Naive B cell (primary cell): ENCODE measurements around the gene POGK. TPM values are rescaled to one million over a fixed set of nuclear protein-coding genes. Genes with fewer than 3 reads are reported as not detected.
"Not testable (repeated sequence)": the region's sequence is repeated elsewhere in the genome, so short reads cannot be mapped to it uniquely, and the experiment has no call there.

Experiments
- ATAC-seq, 2 donors: fragments of 150-1000 bp; cut with Tn5 transposase; 2 replicates each; pipeline ENCODE4 v1.10.0; 2021; ENCODE audit warnings: low read depth in 2 of 2, mild to moderate bottlenecking in 2 of 2, moderate library complexity in 2 of 2
- DNase-seq: peaks from one replicate; pipeline ENCODE4 v3.0.0; 2022
- H3K27ac Mint-ChIP-seq, 6 donors: one replicate each; pipeline ENCODE4 v1.8.0; 2020 to 2022; ENCODE audit warnings: mild to moderate bottlenecking in 6 of 6, mixed read lengths in 6 of 6, moderate library complexity in 5 of 6, inconsistent platforms in 2 of 6
- H3K27me3 Mint-ChIP-seq, 3 donors: one replicate each; pipeline ENCODE4 v1.8.0; 2021 to 2022; ENCODE audit warnings: mixed read lengths in 3 of 3, mild to moderate bottlenecking in 1 of 3
- H3K36me3 Mint-ChIP-seq, 2 donors: one replicate each; pipeline ENCODE4 v1.8.0; 2020 to 2022; ENCODE audit warnings: mixed read lengths in 2 of 2, inconsistent platforms in 1 of 2, mild to moderate bottlenecking in 1 of 2
- H3K4me1 Mint-ChIP-seq, 3 donors: one replicate each; pipeline ENCODE4 v1.8.0; 2020 to 2022; ENCODE audit warnings: mixed read lengths in 3 of 3, inconsistent platforms in 1 of 3, mild to moderate bottlenecking in 1 of 3, moderate library complexity in 1 of 3
- H3K4me3 Mint-ChIP-seq, 8 donors: one replicate each; pipeline ENCODE4 v1.8.0; 2020 to 2022; ENCODE audit warnings: mild to moderate bottlenecking in 8 of 8, mixed read lengths in 8 of 8, moderate library complexity in 8 of 8, inconsistent platforms in 2 of 8
- H3K9me3 Mint-ChIP-seq, 7 donors: one replicate each; pipeline ENCODE4 v1.8.0; 2020 to 2022; ENCODE audit warnings: mixed read lengths in 7 of 7, mild to moderate bottlenecking in 5 of 7, inconsistent platforms in 2 of 7, moderate library complexity in 1 of 7
- polyA plus RNA-seq, 6 donors: library from polyadenylated mRNA; unstranded; fragments of 300-500 nt; fragmentation: Illumina TruSeq; gene quantifications; one replicate each; pipeline ENCODE4 v1.2.3, GENCODE V29; 2021; ENCODE audit warnings: low read depth in 6 of 6

POGK gene, protein sequence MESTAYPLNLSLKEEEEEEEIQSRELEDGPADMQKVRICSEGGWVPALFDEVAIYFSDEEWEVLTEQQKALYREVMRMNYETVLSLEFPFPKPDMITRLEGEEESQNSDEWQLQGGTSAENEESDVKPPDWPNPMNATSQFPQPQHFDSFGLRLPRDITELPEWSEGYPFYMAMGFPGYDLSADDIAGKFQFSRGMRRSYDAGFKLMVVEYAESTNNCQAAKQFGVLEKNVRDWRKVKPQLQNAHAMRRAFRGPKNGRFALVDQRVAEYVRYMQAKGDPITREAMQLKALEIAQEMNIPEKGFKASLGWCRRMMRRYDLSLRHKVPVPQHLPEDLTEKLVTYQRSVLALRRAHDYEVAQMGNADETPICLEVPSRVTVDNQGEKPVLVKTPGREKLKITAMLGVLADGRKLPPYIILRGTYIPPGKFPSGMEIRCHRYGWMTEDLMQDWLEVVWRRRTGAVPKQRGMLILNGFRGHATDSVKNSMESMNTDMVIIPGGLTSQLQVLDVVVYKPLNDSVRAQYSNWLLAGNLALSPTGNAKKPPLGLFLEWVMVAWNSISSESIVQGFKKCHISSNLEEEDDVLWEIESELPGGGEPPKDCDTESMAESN
- polyA plus RNA-seq: 10 to 100 TPM in 5 of 6 donors, 1 to 10 TPM in 1; 9.2 to 24.1 (median 16.1) TPM

DNA sequence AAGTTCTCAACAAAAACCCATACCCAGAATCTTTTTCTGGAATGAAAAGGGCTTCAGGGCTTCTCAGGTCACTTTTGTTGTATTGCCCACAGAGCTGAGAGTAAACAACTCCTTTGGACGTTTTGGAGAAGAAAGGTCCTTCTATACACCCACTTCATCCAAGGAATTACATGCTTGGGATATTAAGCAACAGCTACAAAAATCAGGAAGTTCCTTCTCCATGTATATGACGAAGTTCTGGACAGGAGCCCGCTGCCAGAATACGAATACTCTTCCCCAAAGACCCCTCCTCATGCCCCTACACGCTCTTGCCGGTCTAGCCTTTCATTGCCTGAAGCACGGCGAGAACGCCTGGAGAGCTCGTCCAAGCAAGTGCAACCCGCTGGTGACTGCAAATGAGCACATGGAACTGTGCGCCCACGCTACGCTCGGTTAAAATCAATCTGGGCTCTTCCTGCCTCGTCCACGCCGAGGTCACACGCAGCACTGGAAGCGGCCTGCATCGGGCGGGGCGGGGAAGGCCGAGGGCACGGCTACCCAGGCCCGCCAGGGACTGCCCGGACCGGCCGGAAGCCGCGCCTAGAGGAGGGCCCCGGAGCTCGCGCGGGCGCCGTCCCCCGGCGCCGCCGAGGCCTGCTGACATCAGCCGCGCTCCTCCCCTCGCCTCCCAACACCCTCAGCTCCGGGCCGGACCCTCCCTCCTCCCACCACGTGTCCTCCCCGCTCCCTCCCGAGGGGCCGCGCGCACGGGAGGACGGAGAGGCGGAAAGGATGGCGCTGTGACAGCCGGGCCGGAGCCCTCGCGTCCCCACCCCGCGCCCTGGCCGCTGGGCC lies at the start of gene POGK:
Gene POGK (plus strand): TSS at position 710 of the 834 bp plus-strand sequence. CDS start 1,482 bp downstream, outside the sequence.
- Mint-ChIP-seq H3K27me3 (no peaks in the 10 kb centered on the region), H3K4me1 (peaks cover 25 to 29% (median 29%) of the 10 kb centered on the region in 3 donors)
- DNase-seq: peak; percentile 79

DNA sequence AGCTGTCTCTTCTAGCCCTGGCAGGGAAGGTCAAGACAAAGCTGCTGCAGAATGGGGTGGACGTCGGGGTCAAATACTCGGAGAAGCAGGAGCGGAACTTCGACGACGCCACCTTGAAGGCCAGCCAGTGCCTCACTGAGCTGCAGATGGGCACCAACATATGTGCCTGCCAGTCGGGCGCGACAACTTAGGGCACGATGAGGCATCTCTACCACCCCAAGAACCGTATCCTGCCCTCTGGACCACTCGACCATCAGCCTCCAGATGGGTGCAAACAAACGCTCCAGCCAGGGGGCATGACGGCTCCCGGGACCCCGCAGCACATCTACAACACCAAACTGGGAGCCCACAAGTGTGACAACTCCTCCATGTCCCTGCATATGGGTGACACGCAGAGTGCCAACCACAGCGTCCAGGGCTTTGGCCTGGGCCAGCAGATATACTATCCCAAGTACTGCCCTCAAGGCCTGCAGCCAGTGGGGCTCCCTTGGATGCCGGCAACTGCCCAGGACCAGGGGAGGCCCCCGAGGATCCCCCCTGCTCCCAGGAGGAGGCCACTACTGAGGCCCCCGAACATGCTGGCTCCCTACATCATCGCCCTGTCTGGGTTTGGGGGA lies 42.5 kb upstream of the POGK start:
- Mint-ChIP-seq H3K27me3 (peaks cover 23 to 57% (median 24%) of the 10 kb centered on the region in 3 donors), H3K9me3 (peaks cover 0 to 4% (median 2%) of the 10 kb centered on the region in 7 donors), H3K27ac (no peak overlapping the region), H3K36me3 (no peaks in the 10 kb centered on the region), H3K4me1 (no peaks in the 10 kb centered on the region), H3K4me3 (no peak overlapping the region)
- DNase-seq (no peak), ATAC-seq (no peak)

More for the DNA sequence above, at the start of gene POGK:
- Mint-ChIP-seq H3K36me3 (peaks cover 5 to 22% of the 10 kb centered on the region in 2 donors), H3K4me3 (peak within 1 kb of the TSS; percentile 86 to 96 (median 93)), H3K27ac (peak within 1 kb of the TSS; percentile 48 to 95 (median 91)), H3K9me3 (no peaks in the 10 kb centered on the region)
- peak; percentile 86 for ATAC-seq

DNA sequence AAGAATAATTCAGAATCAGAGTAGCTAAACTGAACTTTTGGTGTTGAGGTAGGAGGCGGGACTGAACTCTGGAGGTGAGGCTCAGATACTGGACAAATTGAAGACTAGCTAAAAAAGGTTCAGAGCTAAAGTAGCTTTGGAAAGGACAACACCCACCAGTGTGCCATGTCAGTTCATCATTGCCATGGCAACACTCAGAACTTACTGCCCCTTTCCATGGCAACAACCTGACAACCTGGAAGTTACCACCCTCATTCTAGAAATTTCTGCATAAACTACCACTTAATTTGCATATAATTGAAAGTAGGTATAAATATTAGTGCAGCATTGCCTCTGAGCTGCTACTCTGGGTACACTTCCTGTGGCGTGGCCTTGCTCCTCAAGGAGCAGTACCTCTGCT lies 30.3 kb upstream of the POGK start:
- ATAC-seq (no peak), DNase-seq (no peak)
- Mint-ChIP-seq H3K4me3 (no peak overlapping the region), H3K27ac (peak overlapping the region in 1 of 6 donors; percentile 61), H3K36me3 (no peaks in the 10 kb centered on the region), H3K9me3 (peaks cover 0 to 14% (median 2%) of the 10 kb centered on the region in 7 donors), H3K4me1 (no peaks in the 10 kb centered on the region), H3K27me3 (peaks cover 20 to 35% (median 27%) of the 10 kb centered on the region in 3 donors)

DNA sequence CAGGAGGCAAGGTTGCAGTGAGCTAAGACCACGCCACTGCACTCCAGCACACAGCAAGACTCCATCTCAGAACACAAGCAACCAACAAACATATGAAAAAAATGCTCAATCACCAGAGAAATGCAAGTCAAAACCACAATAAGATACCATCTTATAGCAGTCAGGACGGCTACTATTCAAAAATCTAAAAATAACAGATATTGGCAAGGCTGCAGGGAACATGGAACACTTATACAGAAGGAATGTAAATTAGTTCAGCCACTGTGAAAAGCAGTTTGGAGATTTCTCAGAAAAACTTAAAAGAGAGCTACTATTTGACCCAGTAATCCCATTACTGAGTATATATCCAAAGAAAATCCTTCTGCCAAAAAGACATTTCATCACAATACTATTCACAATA lies 27.6 kb upstream of the POGK start:
- Mint-ChIP-seq H3K9me3 (peaks cover 0 to 20% (median 2%) of the 10 kb centered on the region in 7 donors), H3K27me3 (peaks cover 25 to 55% (median 27%) of the 10 kb centered on the region in 3 donors), H3K4me1 (no peaks in the 10 kb centered on the region), H3K4me3 (no peak overlapping the region), H3K36me3 (no peaks in the 10 kb centered on the region), H3K27ac (no peak overlapping the region)
- ATAC-seq (no peak), DNase-seq (no peak)

DNA sequence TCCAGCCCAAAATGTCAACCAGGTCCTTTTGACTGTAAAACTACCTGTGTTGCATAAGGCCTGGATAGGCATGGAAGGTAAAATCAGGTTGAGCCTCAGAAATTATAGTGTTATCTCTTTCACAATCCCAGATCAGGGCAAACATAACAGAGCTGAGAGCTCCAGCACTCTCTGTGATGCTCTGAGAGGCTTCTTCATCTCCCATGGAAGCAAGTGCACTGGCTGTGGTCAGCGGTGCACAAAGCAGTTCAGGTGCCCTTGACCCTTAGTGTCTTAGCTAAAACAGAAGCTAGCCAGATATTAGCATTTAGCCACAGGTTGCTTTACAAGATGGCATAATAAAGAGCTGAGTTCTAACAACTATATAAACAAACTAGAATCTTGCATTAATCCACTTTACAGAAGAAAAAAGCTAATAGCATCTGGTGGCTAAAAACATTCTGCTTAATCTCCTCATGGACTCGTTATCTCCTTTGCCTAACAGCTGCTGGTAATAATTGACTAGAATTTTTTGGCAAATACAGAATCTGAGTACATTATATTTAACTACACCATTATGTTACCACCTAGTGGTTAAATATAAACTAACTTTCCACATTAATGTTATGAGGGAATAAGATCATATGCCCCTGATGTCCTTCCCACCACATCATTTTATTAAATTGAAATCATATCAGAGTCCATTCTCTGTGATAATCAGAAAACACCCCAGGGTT lies 25.6 kb upstream of the POGK start:
- Mint-ChIP-seq H3K4me3 (no peak overlapping the region), H3K27ac (no peak overlapping the region), H3K4me1 (no peaks in the 10 kb centered on the region), H3K36me3 (peaks cover 0 to 12% of the 10 kb centered on the region in 2 donors), H3K27me3 (peaks cover 34 to 66% (median 35%) of the 10 kb centered on the region in 3 donors), H3K9me3 (peaks cover 0 to 35% (median 5%) of the 10 kb centered on the region in 7 donors)
- DNase-seq (no peak), ATAC-seq (no peak)

DNA sequence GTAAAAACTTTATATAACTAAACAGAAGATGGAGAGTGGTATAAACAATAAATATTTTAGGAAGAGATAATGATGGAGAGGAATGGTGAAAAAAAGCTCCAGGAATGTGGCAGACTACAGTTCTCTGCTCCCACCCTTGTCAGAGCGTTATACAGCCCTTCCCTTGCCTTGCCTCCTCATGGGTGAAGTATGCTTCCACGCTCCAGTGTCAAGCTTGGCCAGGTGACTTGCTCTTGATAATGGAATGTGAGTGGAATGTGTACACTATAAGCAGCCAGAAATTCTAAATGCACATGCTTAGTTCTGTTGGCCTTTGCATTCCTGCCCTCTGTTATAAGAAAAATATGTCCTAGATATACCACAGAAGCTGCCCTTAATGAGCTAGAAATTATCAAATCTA lies 24.7 kb upstream of the POGK start:
- DNase-seq: no peak
- Mint-ChIP-seq H3K4me3 (no peak overlapping the region), H3K27me3 (peaks cover 34 to 68% (median 35%) of the 10 kb centered on the region in 3 donors), H3K4me1 (no peaks in the 10 kb centered on the region), H3K27ac (no peak overlapping the region), H3K36me3 (peaks cover 9 to 13% of the 10 kb centered on the region in 2 donors), H3K9me3 (peaks cover 0 to 45% (median 12%) of the 10 kb centered on the region in 7 donors)
- ATAC-seq: no peak

DNA sequence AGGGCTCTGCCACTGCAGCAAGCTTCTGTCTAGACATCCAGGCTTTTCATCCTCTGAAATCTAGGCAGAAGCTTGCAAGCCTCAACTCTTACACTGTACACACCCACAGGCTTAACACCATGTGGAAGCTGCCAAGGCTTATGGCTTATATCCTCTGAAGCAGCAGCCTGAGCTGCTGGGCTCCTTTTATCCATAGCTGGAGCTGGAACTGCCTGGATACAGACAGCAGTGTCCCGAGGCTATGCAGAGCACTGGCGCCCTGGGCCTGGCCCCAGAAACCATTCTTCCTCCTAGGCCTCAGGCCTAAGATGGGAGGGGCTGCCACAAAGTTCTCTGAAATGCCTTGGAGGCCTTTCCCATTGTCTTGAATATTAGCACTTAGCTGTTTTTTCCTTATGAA lies 19.3 kb upstream of the POGK start:
- H3K4me3 Mint-ChIP-seq: no peak overlapping the region
- no peak for DNase-seq
- peaks cover 5 to 55% (median 29%) of the 10 kb centered on the region in 7 donors for H3K9me3 Mint-ChIP-seq
- ATAC-seq: no peak
- no peak overlapping the region for H3K27ac Mint-ChIP-seq
- H3K36me3 Mint-ChIP-seq: peaks cover 19 to 23% of the 10 kb centered on the region in 2 donors
- no peaks in the 10 kb centered on the region for H3K4me1 Mint-ChIP-seq
- H3K27me3 Mint-ChIP-seq: peaks cover 8 to 41% (median 25%) of the 10 kb centered on the region in 3 donors

DNA sequence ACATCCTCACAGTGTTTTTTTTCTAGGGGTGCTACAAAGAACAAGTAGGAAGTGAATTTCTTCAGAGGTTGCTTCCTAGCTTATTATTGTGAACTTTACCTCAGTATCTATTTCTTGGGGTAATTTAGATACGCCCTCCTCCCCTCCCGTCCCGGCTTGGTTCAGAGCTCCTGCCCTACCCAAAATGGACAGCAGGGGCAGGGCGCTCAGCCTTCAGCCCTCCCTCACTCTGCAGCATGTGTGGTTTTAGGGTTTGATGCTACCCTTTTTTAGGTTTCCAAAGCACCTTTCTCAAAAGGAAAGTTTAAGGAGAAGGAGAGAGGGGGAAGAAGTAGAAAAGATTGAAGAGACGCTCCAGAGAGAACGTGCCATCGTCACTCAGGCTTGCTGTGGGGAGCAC lies 16.9 kb upstream of the POGK start:
- Mint-ChIP-seq H3K4me1 (no peaks in the 10 kb centered on the region), H3K9me3 (peaks cover 5 to 52% (median 28%) of the 10 kb centered on the region in 7 donors), H3K27me3 (peaks cover 11 to 36% (median 14%) of the 10 kb centered on the region in 3 donors), H3K4me3 (no peak overlapping the region), H3K27ac (no peak overlapping the region), H3K36me3 (peaks cover 21 to 23% of the 10 kb centered on the region in 2 donors)
- ATAC-seq: no peak
- DNase-seq: no peak

DNA sequence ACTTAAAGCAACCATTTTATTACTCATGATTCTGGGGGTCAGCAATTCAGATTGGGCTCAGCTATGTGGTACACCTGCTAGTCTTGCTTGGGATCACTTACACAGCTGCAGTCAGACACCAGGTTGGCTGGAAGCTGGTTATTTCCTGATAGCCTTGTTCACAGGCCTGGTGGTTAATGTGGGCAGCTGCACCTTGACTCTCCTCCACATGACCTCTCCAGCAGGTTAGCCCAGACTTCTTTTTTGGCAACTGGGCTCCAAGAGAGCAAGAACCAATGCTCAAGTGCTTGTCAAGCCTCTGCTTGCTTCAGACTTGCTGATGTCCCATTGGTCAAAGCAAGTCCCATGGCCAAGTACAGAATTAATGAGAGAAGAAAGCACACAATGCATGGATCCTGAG lies 11.8 kb upstream of the POGK start:
- no peak for DNase-seq
- Mint-ChIP-seq H3K9me3 (peaks cover 9 to 48% (median 30%) of the 10 kb centered on the region in 7 donors), H3K4me3 (no peak overlapping the region), H3K4me1 (peaks cover 0 to 1% (median 0%) of the 10 kb centered on the region in 3 donors), H3K36me3 (peaks cover 11 to 28% of the 10 kb centered on the region in 2 donors), H3K27ac (peak overlapping the region in 1 of 6 donors; percentile 59), H3K27me3 (peaks cover 17 to 37% (median 20%) of the 10 kb centered on the region in 3 donors)
- ATAC-seq: no peak

DNA sequence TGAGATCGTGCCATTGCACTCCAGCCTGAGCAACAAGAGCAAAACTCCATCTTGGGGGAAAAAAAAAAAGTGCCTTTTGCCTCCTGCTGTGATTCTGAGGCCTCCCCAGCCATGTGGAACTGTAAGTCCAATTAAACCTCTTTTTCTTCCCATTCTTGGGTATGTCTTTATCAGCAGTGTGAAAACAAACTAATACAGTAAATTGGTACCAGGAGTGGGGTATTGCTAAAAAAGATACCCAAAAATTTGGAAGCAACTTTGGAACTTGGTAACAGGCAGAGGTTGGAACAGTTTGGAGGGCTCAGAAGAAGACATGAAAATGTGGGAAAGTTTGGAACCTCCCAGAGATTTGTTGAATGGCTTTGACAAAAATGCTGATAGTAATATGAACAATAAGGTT lies 9.5 kb upstream of the POGK start:
- H3K36me3 Mint-ChIP-seq: peaks cover 11 to 28% of the 10 kb centered on the region in 2 donors
- H3K27me3 Mint-ChIP-seq: peaks cover 9 to 43% (median 25%) of the 10 kb centered on the region in 3 donors
- not testable (repeated sequence) for DNase-seq, H3K4me1 Mint-ChIP-seq, ATAC-seq, H3K27ac Mint-ChIP-seq, H3K4me3 Mint-ChIP-seq
- peaks cover 9 to 48% (median 30%) of the 10 kb centered on the region in 7 donors for H3K9me3 Mint-ChIP-seq

DNA sequence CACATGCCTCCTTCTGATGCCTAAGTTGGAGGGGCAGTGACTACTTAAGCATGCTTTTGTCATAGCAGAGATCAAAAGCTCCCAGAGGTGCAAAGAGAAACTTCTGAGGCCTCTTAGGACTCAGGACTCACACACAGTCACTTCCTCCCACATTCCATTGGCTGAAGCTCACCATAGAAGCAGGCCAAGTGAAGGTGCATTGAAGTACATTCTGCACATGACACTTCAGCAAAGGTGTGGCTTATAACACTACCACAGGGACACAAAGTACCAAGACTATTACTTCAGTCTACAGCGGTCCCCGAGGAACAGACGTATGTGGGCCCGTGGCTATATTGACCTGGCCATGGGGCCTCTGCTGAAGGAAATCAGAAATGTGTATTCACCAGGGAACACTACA lies 2.5 kb upstream of the POGK start:
- Mint-ChIP-seq H3K27me3 (peaks cover 5 to 13% (median 12%) of the 10 kb centered on the region in 3 donors), H3K36me3 (peaks cover 10 to 19% of the 10 kb centered on the region in 2 donors), H3K4me3 (peak overlapping the region in 1 of 8 donors; percentile 92), H3K27ac (peak overlapping the region in 2 of 6 donors; percentile 57 to 78), H3K4me1 (peaks cover 20 to 28% (median 24%) of the 10 kb centered on the region in 3 donors), H3K9me3 (peaks cover 0 to 5% (median 2%) of the 10 kb centered on the region in 7 donors)
- ATAC-seq (no peak), DNase-seq (no peak)
